Measurements from ENCODE around the gene PCDHGA9. TPM values are rescaled to one million over a fixed set of nuclear protein-coding genes. Genes with fewer than 3 reads are reported as not detected.

The PCDHGA9 gene
- total RNA-seq, 2 experiments from 2014 or later, result 5.7 to 5.9 TPM

DNA sequence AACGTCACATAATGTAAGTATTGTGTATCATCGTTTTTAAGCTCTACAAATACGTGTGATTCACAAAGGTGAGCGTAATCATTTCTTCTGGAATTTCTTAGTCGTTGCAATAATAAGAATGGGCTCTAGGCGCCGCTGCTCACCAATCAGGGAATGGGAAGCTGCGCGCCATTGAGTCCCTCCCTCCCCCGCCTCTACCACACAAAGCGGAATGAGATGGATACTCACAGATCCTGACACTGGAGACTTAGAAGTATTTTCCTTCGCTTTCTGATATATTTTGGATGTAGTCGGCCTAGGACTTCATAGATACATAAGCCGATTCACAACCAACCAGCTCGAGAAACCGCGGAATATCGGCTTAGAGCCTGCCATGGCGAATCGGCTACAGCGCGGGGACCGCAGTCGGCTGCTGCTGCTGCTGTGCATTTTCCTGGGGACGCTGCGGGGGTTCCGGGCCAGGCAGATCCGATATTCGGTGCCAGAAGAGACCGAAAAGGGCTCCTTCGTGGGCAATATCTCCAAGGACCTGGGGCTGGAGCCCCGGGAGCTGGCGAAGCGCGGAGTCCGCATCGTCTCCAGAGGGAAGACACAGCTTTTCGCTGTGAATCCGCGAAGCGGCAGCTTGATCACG is 18.4 kb downstream of the PCDHGA9 start, which contains the start of gene PCDHGA11:
Gene PCDHGA11, plus strand, starts transcription at position 197 of the 634 bp plus-strand sequence. Its CDS starts 177 bp downstream, at position 374.
- Histone ChIP-seq H3K27ac (ENCODE audit: low read depth, low read length, poor library complexity, severe bottlenecking) (no peak within 1 kb of the TSS), H3K79me2 (ENCODE audit: insufficient read depth, low read depth, low read length) (no peaks in the 10 kb centered on the region), H3K4me1 (ENCODE audit: insufficient read depth, low read length, poor library complexity, severe bottlenecking) (peaks cover 7% of the 10 kb centered on the region), H3K4me2 (ENCODE audit: low read length) (peak within 1 kb of the TSS; percentile 65), H2AFZ (ENCODE audit: low read length) (peak within 1 kb of the TSS; percentile 80), H3K36me3 (ENCODE audit: insufficient read depth, low read length) (no peaks in the 10 kb centered on the region), H4K20me1 (ENCODE audit: insufficient read depth, low read length) (no peaks in the 10 kb centered on the region), H3K9me2 (ENCODE audit: insufficient read depth, low read length) (no peaks in the 10 kb centered on the region), H3K9me3 (ENCODE audit: low read length) (no peaks in the 10 kb centered on the region), H3K4me3 (ENCODE audit: low read depth, low read length, poor library complexity, severe bottlenecking) (peak within 1 kb of the TSS; percentile 64)
- ChIA-PET CTCF (ENCODE audit: unreplicated experiment) (interaction anchor here (0.6 to 2.1 kb wide), 8 partner anchors 9 to 143 kb away, joined by 3 to 9 read pairs (median 4); partner anchors contain the start of genes PCDHGA12 and PCDHGB3), POLR2A (interaction anchor here (1.0 to 2.0 kb wide), 5 partner anchors 10 to 143 kb away, joined by 3 to 8 read pairs (median 5); partner anchors contain the start of genes PCDHGA12 and PCDHGB2)
- TF ChIP-seq EZH2phosphoT487 (IDR thresholded peaks at IDR 0.05; ENCODE audit: borderline replicate concordance, low read depth, low read length) (no peak), CTCF (conservative IDR thresholded peaks at IDR 0.05; ENCODE audit: low read length) (peak; percentile 96)
- BruUV-seq (replicated peaks), result no TSS peak
- intact Hi-C loops (cut with micrococcal nuclease; ENCODE audit: unreplicated experiment), result loop anchor here (2.0 kb wide), 1 partner anchor 54 kb away; the partner anchor contains the start of gene PCDHGC3
- peak; percentile 76 for DNase-seq (ENCODE audit: low spot score)

GRCh38 chr5:141421489-141421855 is 18.9 kb downstream of the PCDHGA9 start:
- no peak for DNase-seq (ENCODE audit: low spot score)
- ChIA-PET POLR2A (interaction anchor here (0.7 to 2.0 kb wide), 6 partner anchors 9 to 143 kb away, joined by 3 to 8 read pairs (median 4); partner anchors contain the start of genes PCDHGA12 and PCDHGB2), CTCF (ENCODE audit: unreplicated experiment) (interaction anchor here (0.6 to 2.1 kb wide), 7 partner anchors 9 to 143 kb away, joined by 3 to 9 read pairs (median 4); partner anchors contain the start of genes PCDHGA12 and PCDHGB3)
- no peaks in the 10 kb centered on the region for H3K9me3 ChIP-seq (ENCODE audit: low read length)
- H4K20me1 ChIP-seq (ENCODE audit: insufficient read depth, low read length), result no peaks in the 10 kb centered on the region
- H3K9me2 ChIP-seq (ENCODE audit: insufficient read depth, low read length), result no peaks in the 10 kb centered on the region
- peaks cover 7% of the 10 kb centered on the region for H3K4me1 ChIP-seq (ENCODE audit: insufficient read depth, low read length, poor library complexity, severe bottlenecking)
- peak overlapping the region; percentile 64 for H3K4me3 ChIP-seq (ENCODE audit: low read depth, low read length, poor library complexity, severe bottlenecking)
- H2AFZ ChIP-seq (ENCODE audit: low read length), result peak overlapping the region; percentile 80; the same call in 1 of the 2 replicates
- TF ChIP-seq EZH2phosphoT487 (IDR thresholded peaks at IDR 0.05; ENCODE audit: borderline replicate concordance, low read depth, low read length) (no peak), CTCF (conservative IDR thresholded peaks at IDR 0.05; ENCODE audit: low read length) (no peak)
- intact Hi-C loops (cut with micrococcal nuclease; ENCODE audit: unreplicated experiment), result loop anchor here (2.0 kb wide), 1 partner anchor 53 kb away; the partner anchor contains the start of gene PCDHGC3
- no peaks in the 10 kb centered on the region for H3K79me2 ChIP-seq (ENCODE audit: insufficient read depth, low read depth, low read length)
- no TSS peak for BruUV-seq (replicated peaks)
- peak overlapping the region; percentile 65 for H3K4me2 ChIP-seq (ENCODE audit: low read length)
- H3K36me3 ChIP-seq (ENCODE audit: insufficient read depth, low read length), result no peaks in the 10 kb centered on the region
- no peak overlapping the region for H3K27ac ChIP-seq (ENCODE audit: low read depth, low read length, poor library complexity, severe bottlenecking)

Data from OCI-LY7 (cell line).